ENCODE results near the gene MRPS24.

- TF ChIP-seq CTCF (optimal IDR thresholded peaks at IDR 0.05 in 1 of 3, IDR thresholded peaks at IDR 0.05 in 1 of 3, conservative IDR thresholded peaks at IDR 0.05 in 1 of 3; ENCODE audit: extremely low read depth in 1 of 3, insufficient read depth in 2 of 3, low read length in 3 of 3) (no peak), EZH2 (IDR thresholded peaks at IDR 0.05; ENCODE audit: low read length) (no peak)
Measured at GRCh38 chr7:43880596-43880995, 11.3 kb upstream of the MRPS24 start.
